BE2C (cell line): ENCODE results near the gene LGALS3.

ENCODE experiments used
- DNase-seq: peaks from one replicate; pipeline ENCODE4 v3.0.0-alpha.2; 2020
- H3K27me3 ChIP-seq: fragments of 250-450 bp; sonication (Bioruptor Pico); 2 replicates; pipeline ENCODE4 v1.5.1; 2020; ENCODE audit warnings: mild to moderate bottlenecking
- H3K36me3 ChIP-seq: fragments of 250-450 bp; sonication (Bioruptor Pico); 2 replicates; pipeline ENCODE4 v1.5.1; 2020; ENCODE audit warnings: mild to moderate bottlenecking
- H3K4me1 ChIP-seq: fragments of 250-450 bp; sonication (Bioruptor Pico); 2 replicates; pipeline ENCODE4 v1.5.1; 2020
- H3K4me3 ChIP-seq: 2 replicates; pipeline ENCODE4 v1.5.1; 2011; ENCODE audit warnings: low read depth, low read length
- H3K9me3 ChIP-seq: fragments of 250-450 bp; sonication (Bioruptor Pico); 2 replicates; pipeline ENCODE4 v1.5.1; 2020
- CTCF ChIP-seq: IDR thresholded peaks from 2 replicates; pipeline ENCODE4 v1.5.1; 2012; ENCODE audit warnings: mild to moderate bottlenecking, low read depth, low read length

Gene LGALS3

GRCh38 chr14:55123101-55123500, 6.0 kb upstream of the LGALS3 start:
- Histone ChIP-seq H3K4me1 (peaks cover 17% of the 10 kb centered on the region), H3K4me3 (no peak overlapping the region), H3K27me3 (no peaks in the 10 kb centered on the region), H3K36me3 (no peaks in the 10 kb centered on the region), H3K9me3 (no peaks in the 10 kb centered on the region)
- no peak for DNase-seq
- no peak for TF ChIP-seq CTCF

GRCh38 chr14:55123852-55124639, 5.0 kb upstream of the LGALS3 start:
- Histone ChIP-seq H3K4me1 (peaks cover 15% of the 10 kb centered on the region), H3K9me3 (no peaks in the 10 kb centered on the region), H3K36me3 (no peaks in the 10 kb centered on the region), H3K27me3 (peaks cover 3% of the 10 kb centered on the region), H3K4me3 (no peak overlapping the region)
- no peak for DNase-seq
- no peak for TF ChIP-seq CTCF

GRCh38 chr14:55124774-55125386, 4.2 kb upstream of the LGALS3 start:
- Histone ChIP-seq H3K27me3 (peaks cover 9% of the 10 kb centered on the region), H3K4me1 (peaks cover 15% of the 10 kb centered on the region), H3K4me3 (no peak overlapping the region), H3K36me3 (no peaks in the 10 kb centered on the region), H3K9me3 (no peaks in the 10 kb centered on the region)
- no peak for DNase-seq
- no peak for TF ChIP-seq CTCF

- Histone ChIP-seq H3K36me3 (no peaks in the 10 kb centered on the region), H3K9me3 (no peaks in the 10 kb centered on the region), H3K4me1 (peaks cover 15% of the 10 kb centered on the region), H3K4me3 (no peak overlapping the region), H3K27me3 (peaks cover 9% of the 10 kb centered on the region)
- no peak for DNase-seq
- TF ChIP-seq CTCF = no peak
Measured at GRCh38 chr14:55125403-55125802, 3.6 kb upstream of the LGALS3 start.

GRCh38 chr14:55126034-55126433, 3.0 kb upstream of the LGALS3 start:
- TF ChIP-seq CTCF = no peak
- Histone ChIP-seq H3K4me3 (no peak overlapping the region), H3K4me1 (peaks cover 15% of the 10 kb centered on the region), H3K9me3 (no peaks in the 10 kb centered on the region), H3K27me3 (peaks cover 9% of the 10 kb centered on the region), H3K36me3 (no peaks in the 10 kb centered on the region)
- DNase-seq = no peak

- Histone ChIP-seq H3K9me3 (no peaks in the 10 kb centered on the region), H3K4me1 (peaks cover 14% of the 10 kb centered on the region), H3K27me3 (peaks cover 9% of the 10 kb centered on the region), H3K36me3 (no peaks in the 10 kb centered on the region), H3K4me3 (no peak overlapping the region)
- no peak for DNase-seq
- TF ChIP-seq CTCF = no peak
Measured at GRCh38 chr14:55126932-55127459, 2.1 kb upstream of the LGALS3 start.
